ENCODE data around the gene TRIM41. TPM values are rescaled to one million over a fixed set of nuclear protein-coding genes. Genes with fewer than 3 reads are reported as not detected.

TRIM41 gene
- total and polyA plus RNA-seq, 9 of the 15 experiments (the other 6 are each of a cell fraction or from before 2014, with no cell fraction given), result 1.8 to 47.6 (median 20.9) TPM

GRCh38 chr5:181191526-181192336 is 31.4 kb upstream of the TRIM41 start (continued):
- TF ChIP-seq HDAC6 (IDR thresholded peaks at IDR 0.05; ENCODE audit: low read depth, low read length) (no peak), STAT5A (IDR thresholded peaks at IDR 0.05; ENCODE audit: borderline replicate concordance, low read length) (no peak), BRF1 (IDR thresholded peaks at IDR 0.05; ENCODE audit: borderline replicate concordance, extremely low read depth, insufficient read length) (peak; percentile 79), ZBTB26 (CRISPR knock-in tag; IDR thresholded peaks at IDR 0.05) (0 out of 2 replicates have a peak, but pooled peaks have one; percentile 35), MYC (IDR thresholded peaks at IDR 0.05; ENCODE audit: low read depth, low read length) (peak; percentile 87), MYC (CRISPR knock-in tag; IDR thresholded peaks at IDR 0.05; ENCODE audit: borderline replicate concordance, low read depth) (no peak; the same call in 1 of the 2 replicates), NELFE (IDR thresholded peaks at IDR 0.05; ENCODE audit: insufficient read depth, insufficient read length) (no peak), ZBTB7A (IDR thresholded peaks at IDR 0.05; ENCODE audit: borderline replicate concordance, control insufficient read depth, low read depth, low read length) (peak; percentile 74), RBM34 (IDR thresholded peaks at IDR 0.05; ENCODE audit: borderline replicate concordance, insufficient read depth, low read length) (no peak), CHCHD3 (CRISPR knock-in tag; IDR thresholded peaks at IDR 0.05) (no peak), HINFP (tag; conservative IDR thresholded peaks at IDR 0.05; ENCODE audit: low read depth) (no peak), VEZF1 (CRISPR knock-in tag; IDR thresholded peaks at IDR 0.05) (peak; percentile 82), ZBTB2 (IDR thresholded peaks at IDR 0.05) (peak; percentile 59; the same call in 1 of the 2 replicates), PHTF2 (CRISPR knock-in tag; IDR thresholded peaks at IDR 0.05) (no peak), RFX7 (CRISPR knock-in tag; IDR thresholded peaks at IDR 0.05) (no peak), ETV1 (tag; conservative IDR thresholded peaks at IDR 0.05; ENCODE audit: low read depth) (peak; percentile 72), HNRNPLL (IDR thresholded peaks at IDR 0.05; ENCODE audit: low read depth, low read length, poor library complexity, severe bottlenecking) (peak; percentile 80), ZBTB17 (CRISPR knock-in tag; IDR thresholded peaks at IDR 0.05) (no peak), KLF10 (CRISPR knock-in tag; IDR thresholded peaks at IDR 0.05) (no peak), HDAC8 (tag; IDR thresholded peaks at IDR 0.05) (no peak; the same call in 1 of the 2 replicates), KAT2B (IDR thresholded peaks at IDR 0.05; ENCODE audit: low read depth, low read length) (no peak), KDM5B (IDR thresholded peaks at IDR 0.05; ENCODE audit: insufficient replicate concordance, low read depth, low read length) (peak; percentile 17)

All from K562 (cell line).